NAMALWA (cell line): Measurements from ENCODE around the gene KCNG2.

Source experiments
- DNase-seq: peaks from one replicate; pipeline ENCODE4 v3.0.0-alpha.2; 2015; ENCODE audit warnings: low spot score

KCNG2 gene

GRCh38 chr18:79887181-79888000 lies 89.7 kb downstream of the KCNG2 start:
- DNase-seq = no peak

GRCh38 chr18:79888016-79888415 lies 90.3 kb downstream of the KCNG2 start:
- DNase-seq = no peak

- DNase-seq = no peak
Measured at GRCh38 chr18:79889569-79889968, 91.8 kb downstream of the KCNG2 start.

GRCh38 chr18:79890674-79891073 lies 92.9 kb downstream of the KCNG2 start:
- no peak for DNase-seq

- DNase-seq = no peak
Measured at GRCh38 chr18:79896738-79897137, 99.0 kb downstream of the KCNG2 start.

- no peak for DNase-seq
Measured at GRCh38 chr18:79897940-79898625, 100.3 kb downstream of the KCNG2 start.

GRCh38 chr18:79898952-79899608 lies 101.3 kb downstream of the KCNG2 start:
- DNase-seq = no peak

- no peak for DNase-seq
Measured at GRCh38 chr18:79899609-79900445, 102.1 kb downstream of the KCNG2 start.

- no peak for DNase-seq
Measured at GRCh38 chr18:79900610-79901570, 103.2 kb downstream of the KCNG2 start.

- no peak for DNase-seq
Measured at GRCh38 chr18:79901665-79902064, 103.9 kb downstream of the KCNG2 start.

- DNase-seq = no peak
Measured at GRCh38 chr18:79902075-79902474, 104.3 kb downstream of the KCNG2 start.

- DNase-seq = no peak
Measured at GRCh38 chr18:79902640-79903039, 104.9 kb downstream of the KCNG2 start.

GRCh38 chr18:79903071-79903635 lies 105.4 kb downstream of the KCNG2 start:
- DNase-seq = no peak

GRCh38 chr18:79903787-79904356 lies 106.1 kb downstream of the KCNG2 start:
- no peak for DNase-seq

GRCh38 chr18:79904357-79905147 lies 106.8 kb downstream of the KCNG2 start:
- no peak for DNase-seq

- no peak for DNase-seq
Measured at GRCh38 chr18:79905389-79905911, 107.7 kb downstream of the KCNG2 start.

GRCh38 chr18:79905993-79906392 lies 108.3 kb downstream of the KCNG2 start:
- no peak for DNase-seq

- no peak for DNase-seq
Measured at GRCh38 chr18:79906706-79907105, 109.0 kb downstream of the KCNG2 start.
